Karpas-422 (cell line): ENCODE measurements around the gene PRR15L. TPM values are rescaled to one million over a fixed set of nuclear protein-coding genes. Genes with fewer than 3 reads are reported as not detected.

Source experiments
- DNase-seq: peaks from one replicate; pipeline ENCODE4 v3.0.0-alpha.2; 2015
- H2AFZ ChIP-seq: fragments of 200-600 bp; sonication (generic); 2 replicates; pipeline ENCODE4 v1.6.1; 2014; ENCODE audit warnings: antibody characterized with exemption, low read length, mixed read lengths
- H3K27ac ChIP-seq: fragments of 200-600 bp; sonication (generic); 2 replicates; pipeline ENCODE4 v1.5.1; 2014; ENCODE audit warnings: mild to moderate bottlenecking, low read length, moderate library complexity
- H3K27me3 ChIP-seq: fragments of 200-600 bp; sonication (generic); 2 replicates; pipeline ENCODE4 v1.6.1; 2014; ENCODE audit warnings: low read length, mixed read lengths
- H3K36me3 ChIP-seq: fragments of 200-600 bp; sonication (generic); 2 replicates; pipeline ENCODE4 v1.6.1; 2014; ENCODE audit warnings: low read length, mixed read lengths; ENCODE audit not compliant: insufficient read depth
- H3K4me1 ChIP-seq: fragments of 200-600 bp; sonication (generic); 2 replicates; pipeline ENCODE4 v1.6.1; 2014; ENCODE audit warnings: mild to moderate bottlenecking, low read length, mixed read lengths
- H3K4me2 ChIP-seq: fragments of 200-600 bp; sonication (generic); 2 replicates; pipeline ENCODE4 v1.6.1; 2014; ENCODE audit warnings: low read length, low read depth, mild to moderate bottlenecking; ENCODE audit not compliant: poor library complexity, severe bottlenecking
- H3K4me3 ChIP-seq: fragments of 200-600 bp; sonication (generic); 2 replicates; pipeline ENCODE4 v1.5.1; 2014; ENCODE audit warnings: mild to moderate bottlenecking, antibody characterized with exemption, low read length, mixed read lengths
- H3K79me2 ChIP-seq: fragments of 200-600 bp; sonication (generic); 2 replicates; pipeline ENCODE4 v1.6.1; 2014; ENCODE audit warnings: mild to moderate bottlenecking, low read length, mixed read lengths
- H3K9ac ChIP-seq: fragments of 200-600 bp; sonication (generic); 2 replicates; pipeline ENCODE4 v1.6.0; 2014; ENCODE audit warnings: low read length
- H3K9me2 ChIP-seq: fragments of 200-600 bp; sonication (generic), shearing (Covaris generic); replicated peaks from 2 replicates; pipeline ENCODE4 v1.6.0; 2014; ENCODE audit warnings: mild to moderate bottlenecking, low read length, moderate library complexity; ENCODE audit not compliant: insufficient read depth
- H3K9me3 ChIP-seq: fragments of 300-700, 200-600 bp; sonication (generic); 2 replicates; pipeline ENCODE4 v1.6.1; 2014; ENCODE audit warnings: low read length, mixed read lengths
- H4K20me1 ChIP-seq: fragments of 200-600 bp; sonication (generic); 2 replicates; pipeline ENCODE4 v1.6.1; 2014; ENCODE audit warnings: mild to moderate bottlenecking, antibody characterized with exemption, low read length, low read depth; ENCODE audit not compliant: insufficient read depth
- total RNA-seq: library from RNA; depleted of rRNA; stranded (reverse); fragments of >200 nt; shearing (Covaris generic); gene quantifications from 2 replicates; pipeline ENCODE4 v1.2.3, GENCODE V29; 2014; ENCODE audit warnings: low replicate concordance

PRR15L gene
- total RNA-seq, 1 experiment from 2014 or later, result 0.97 TPM

- Histone ChIP-seq H3K4me2 (no peak overlapping the region), H4K20me1 (no peaks in the 10 kb centered on the region), H3K4me3 (no peak overlapping the region), H3K27ac (no peak overlapping the region), H3K36me3 (no peaks in the 10 kb centered on the region), H3K9me3 (no peaks in the 10 kb centered on the region), H3K9ac (no peak overlapping the region), H3K27me3 (no peaks in the 10 kb centered on the region), H3K9me2 (no peaks in the 10 kb centered on the region), H2AFZ (no peak overlapping the region), H3K4me1 (peaks cover 45% of the 10 kb centered on the region), H3K79me2 (no peaks in the 10 kb centered on the region)
- DNase-seq, result no peak
Observed at GRCh38 chr17:48001197-48001596, 43.5 kb upstream of the PRR15L start.

DNA sequence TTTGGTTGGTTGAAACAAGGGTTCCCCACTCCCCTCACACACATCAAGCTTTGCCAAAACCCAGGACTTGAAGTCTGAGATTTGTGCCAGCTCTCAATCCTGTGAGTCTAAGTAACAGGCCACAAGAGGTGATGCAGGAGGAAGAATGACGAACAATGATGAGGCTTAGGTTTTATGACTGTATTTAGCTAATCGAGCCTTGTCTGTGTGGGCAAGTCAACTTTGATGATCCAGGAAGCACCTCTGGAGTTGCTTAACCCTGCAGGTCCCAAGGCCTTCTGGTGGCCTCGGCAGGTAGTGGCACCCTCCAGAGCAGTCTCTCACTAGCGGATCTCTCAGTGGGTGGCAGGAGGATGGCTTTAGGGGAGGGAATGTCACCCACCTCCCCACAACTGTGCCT is 41.9 kb upstream of the PRR15L start:
- Histone ChIP-seq H3K9me3 (no peaks in the 10 kb centered on the region), H3K27ac (no peak overlapping the region), H3K4me2 (no peak overlapping the region), H3K27me3 (no peaks in the 10 kb centered on the region), H3K4me3 (no peak overlapping the region), H4K20me1 (no peaks in the 10 kb centered on the region), H3K79me2 (no peaks in the 10 kb centered on the region), H3K9me2 (no peaks in the 10 kb centered on the region), H3K36me3 (no peaks in the 10 kb centered on the region), H3K9ac (no peak overlapping the region), H3K4me1 (peaks cover 39% of the 10 kb centered on the region), H2AFZ (no peak overlapping the region)
- DNase-seq, result peak; percentile 52

DNA sequence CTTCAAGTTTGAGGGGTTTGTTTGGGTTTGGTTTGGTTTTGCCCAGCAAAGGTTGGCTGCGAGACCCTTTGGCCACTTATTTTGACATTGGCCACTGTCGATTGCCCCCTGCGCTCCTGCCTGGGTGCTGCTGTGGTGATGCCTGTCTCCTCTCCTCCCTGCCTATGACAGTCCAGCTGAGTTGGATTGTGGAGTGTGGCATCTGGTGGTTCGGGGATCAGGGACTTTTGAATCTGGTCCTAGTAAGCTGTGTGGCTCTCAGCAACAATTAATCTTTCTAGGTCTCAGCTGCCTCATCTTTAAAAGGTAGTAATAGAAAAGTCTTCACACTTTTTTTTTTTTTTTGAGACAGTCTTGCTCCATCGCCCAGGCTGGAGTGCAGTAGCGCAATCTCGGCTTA is 40.4 kb upstream of the PRR15L start:
- Histone ChIP-seq H3K9me3 (no peaks in the 10 kb centered on the region), H2AFZ (no peak overlapping the region), H3K9me2 (no peaks in the 10 kb centered on the region), H3K36me3 (no peaks in the 10 kb centered on the region), H3K9ac (no peak overlapping the region), H3K27ac (no peak overlapping the region), H3K4me1 (peaks cover 23% of the 10 kb centered on the region), H3K4me2 (no peak overlapping the region), H4K20me1 (no peaks in the 10 kb centered on the region), H3K79me2 (no peaks in the 10 kb centered on the region), H3K4me3 (no peak overlapping the region), H3K27me3 (no peaks in the 10 kb centered on the region)
- DNase-seq, result no peak

GRCh38 chr17:47997586-47997985 is 39.9 kb upstream of the PRR15L start:
- Histone ChIP-seq H3K27me3 (no peaks in the 10 kb centered on the region), H3K27ac (no peak overlapping the region), H3K9me2 (no peaks in the 10 kb centered on the region), H3K4me3 (no peak overlapping the region), H3K79me2 (no peaks in the 10 kb centered on the region), H3K9ac (no peak overlapping the region), H3K9me3 (no peaks in the 10 kb centered on the region), H4K20me1 (no peaks in the 10 kb centered on the region), H3K4me1 (peaks cover 19% of the 10 kb centered on the region), H2AFZ (no peak overlapping the region), H3K36me3 (no peaks in the 10 kb centered on the region), H3K4me2 (no peak overlapping the region)
- DNase-seq, result no peak

- Histone ChIP-seq H3K9me3 (no peaks in the 10 kb centered on the region), H4K20me1 (no peaks in the 10 kb centered on the region), H3K9ac (no peak overlapping the region), H3K36me3 (no peaks in the 10 kb centered on the region), H3K4me1 (peaks cover 8% of the 10 kb centered on the region), H3K79me2 (no peaks in the 10 kb centered on the region), H3K9me2 (no peaks in the 10 kb centered on the region), H2AFZ (no peak overlapping the region), H3K27me3 (no peaks in the 10 kb centered on the region), H3K27ac (no peak overlapping the region), H3K4me3 (no peak overlapping the region), H3K4me2 (no peak overlapping the region)
- DNase-seq, result no peak
Observed at GRCh38 chr17:47996201-47996600, 38.5 kb upstream of the PRR15L start.

- no peak overlapping the region for H2AFZ ChIP-seq
- H3K9ac ChIP-seq, result no peak overlapping the region
- H3K9me2 ChIP-seq, result no peaks in the 10 kb centered on the region
- no peaks in the 10 kb centered on the region for H3K79me2 ChIP-seq
- no peaks in the 10 kb centered on the region for H4K20me1 ChIP-seq
- no peak overlapping the region for H3K4me2 ChIP-seq
- peaks cover 8% of the 10 kb centered on the region for H3K4me1 ChIP-seq
- DNase-seq, result no peak
- H3K27ac ChIP-seq, result no peak overlapping the region
- H3K4me3 ChIP-seq, result no peak overlapping the region
- H3K36me3 ChIP-seq, result no peaks in the 10 kb centered on the region
- H3K9me3 ChIP-seq, result no peaks in the 10 kb centered on the region
- H3K27me3 ChIP-seq, result no peaks in the 10 kb centered on the region
Observed at GRCh38 chr17:47995241-47995935, 37.7 kb upstream of the PRR15L start.

GRCh38 chr17:47994724-47995123 is 37.0 kb upstream of the PRR15L start:
- Histone ChIP-seq H3K9me3 (no peaks in the 10 kb centered on the region), H3K9ac (no peak overlapping the region), H3K9me2 (no peaks in the 10 kb centered on the region), H2AFZ (no peak overlapping the region), H3K4me2 (no peak overlapping the region), H4K20me1 (no peaks in the 10 kb centered on the region), H3K36me3 (no peaks in the 10 kb centered on the region), H3K4me3 (no peak overlapping the region), H3K79me2 (no peaks in the 10 kb centered on the region), H3K27me3 (no peaks in the 10 kb centered on the region), H3K4me1 (peaks cover 8% of the 10 kb centered on the region), H3K27ac (no peak overlapping the region)
- DNase-seq, result no peak

DNA sequence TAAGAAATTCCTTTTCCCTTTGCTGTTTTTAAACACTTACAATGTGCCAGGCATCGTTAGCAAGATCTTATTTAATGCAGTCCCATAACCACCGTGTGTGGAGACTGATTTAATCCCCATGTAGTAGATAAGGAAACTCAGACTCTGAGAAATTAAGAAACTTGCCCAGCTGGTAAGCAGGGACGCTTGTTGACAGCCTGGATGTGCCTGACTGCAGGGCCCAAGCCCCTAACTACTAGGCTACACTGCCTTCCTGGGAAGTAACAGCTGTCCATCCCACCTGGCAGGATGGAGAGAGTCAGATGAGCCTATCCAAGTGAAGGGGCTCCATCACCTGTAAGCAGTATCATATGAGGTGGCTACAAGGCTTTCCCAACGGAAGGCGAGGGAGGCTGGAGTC is 36.3 kb upstream of the PRR15L start:
- H3K9ac ChIP-seq, result no peak overlapping the region
- no peaks in the 10 kb centered on the region for H3K36me3 ChIP-seq
- no peak overlapping the region for H2AFZ ChIP-seq
- H3K27me3 ChIP-seq, result no peaks in the 10 kb centered on the region
- no peaks in the 10 kb centered on the region for H4K20me1 ChIP-seq
- H3K79me2 ChIP-seq, result no peaks in the 10 kb centered on the region
- H3K4me2 ChIP-seq, result no peak overlapping the region
- H3K4me1 ChIP-seq, result peaks cover 8% of the 10 kb centered on the region
- H3K9me3 ChIP-seq, result no peaks in the 10 kb centered on the region
- H3K9me2 ChIP-seq, result no peaks in the 10 kb centered on the region
- H3K4me3 ChIP-seq, result no peak overlapping the region
- no peak for DNase-seq
- H3K27ac ChIP-seq, result no peak overlapping the region
